GM19239 (cell line): ENCODE results near the gene CCL11.

Experiments
- DNase-seq: peaks from one replicate; pipeline ENCODE4 v3.0.0; 2011; ENCODE audit warnings: low spot score; ENCODE audit not compliant: insufficient read length
- FAIRE-seq: peaks from 2 replicates; lab custom pipeline; 2011; peaks lifted over from hg19 to GRCh38; lab: Jason Lieb, UNC

Gene CCL11

GRCh38 chr17:34255841-34256240, 29.7 kb upstream of the CCL11 start:
- FAIRE-seq: no peak
- DNase-seq: no peak

GRCh38 chr17:34257299-34257985, 28.1 kb upstream of the CCL11 start:
- DNase-seq (no peak), FAIRE-seq (no peak)

GRCh38 chr17:34257986-34258326, 27.6 kb upstream of the CCL11 start:
- DNase-seq: no peak
- FAIRE-seq: no peak

- FAIRE-seq: no peak
- DNase-seq: no peak
Measured at GRCh38 chr17:34259146-34259545, 26.4 kb upstream of the CCL11 start.

GRCh38 chr17:34260861-34261260, 24.7 kb upstream of the CCL11 start:
- DNase-seq: no peak

GRCh38 chr17:34261568-34262337, 23.8 kb upstream of the CCL11 start:
- FAIRE-seq (no peak), DNase-seq (no peak)

More at GRCh38 chr17:34260861-34261260, 24.7 kb upstream of the CCL11 start:
- FAIRE-seq: no peak

- DNase-seq (no peak), FAIRE-seq (no peak)
Measured at GRCh38 chr17:34265711-34266110, 19.8 kb upstream of the CCL11 start.

- no peak for DNase-seq
- no peak for FAIRE-seq
Measured at GRCh38 chr17:34269969-34270368, 15.6 kb upstream of the CCL11 start, which contains the start of gene CCL7. TSS of gene CCL7 (plus strand) at chr17:34270221. CDS start at chr17:34270291, 70 bp downstream.

GRCh38 chr17:34275881-34276280, 9.7 kb upstream of the CCL11 start:
- DNase-seq (no peak), FAIRE-seq (no peak)

- DNase-seq (no peak), FAIRE-seq (no peak)
Measured at GRCh38 chr17:34276826-34277225, 8.7 kb upstream of the CCL11 start.

- DNase-seq (no peak), FAIRE-seq (no peak)
Measured at GRCh38 chr17:34283571-34283970, 2.0 kb upstream of the CCL11 start.

- DNase-seq: no peak
- FAIRE-seq: no peak
Measured at GRCh38 chr17:34287875-34288274, 2.3 kb downstream of the CCL11 start.

- DNase-seq: no peak
- FAIRE-seq: no peak
Measured at GRCh38 chr17:34290586-34290985, 5.0 kb downstream of the CCL11 start.

- FAIRE-seq (no peak), DNase-seq (no peak)
Measured at GRCh38 chr17:34291721-34292348, 6.3 kb downstream of the CCL11 start.

- DNase-seq (no peak), FAIRE-seq (no peak)
Measured at GRCh38 chr17:34299027-34299426, 13.5 kb downstream of the CCL11 start.

GRCh38 chr17:34299956-34300577, 14.5 kb downstream of the CCL11 start:
- DNase-seq: no peak
- FAIRE-seq: no peak

- FAIRE-seq (no peak), DNase-seq (no peak)
Measured at GRCh38 chr17:34300652-34301370, 15.3 kb downstream of the CCL11 start.

- DNase-seq (no peak), FAIRE-seq (no peak)
Measured at GRCh38 chr17:34301986-34302385, 16.4 kb downstream of the CCL11 start.

GRCh38 chr17:34302636-34303035, 17.1 kb downstream of the CCL11 start:
- FAIRE-seq: no peak
- DNase-seq: no peak

- DNase-seq: no peak
- FAIRE-seq: no peak
Measured at GRCh38 chr17:34303606-34304005, 18.1 kb downstream of the CCL11 start.
